Stimulated activated CD4-positive, alpha-beta T cell treated with anti-CD3 and anti-CD28 coated beads, Interleukin-2, amount 100 ng/mL, for 48 hours (primary cell): ENCODE results near the gene C4BPA.

Experiments
- DNase-seq, 2 donors: peaks; one replicate each; pipeline ENCODE4 v3.0.0-alpha.2; 2020

Gene C4BPA

GRCh38 chr1:207194197-207194596 lies 90.2 kb downstream of the C4BPA start:
- no peak for DNase-seq
